ENCODE data around the gene NRTN. TPM values are rescaled to one million over a fixed set of nuclear protein-coding genes. Genes with fewer than 3 reads are reported as not detected.
"Not testable (repeated sequence)": the region's sequence is repeated elsewhere in the genome, so short reads cannot be mapped to it uniquely, and the experiment has no call there.

NRTN gene
- total RNA-seq, 2 donors from 2014 or later: 5.8 to 6.4 TPM

DNA sequence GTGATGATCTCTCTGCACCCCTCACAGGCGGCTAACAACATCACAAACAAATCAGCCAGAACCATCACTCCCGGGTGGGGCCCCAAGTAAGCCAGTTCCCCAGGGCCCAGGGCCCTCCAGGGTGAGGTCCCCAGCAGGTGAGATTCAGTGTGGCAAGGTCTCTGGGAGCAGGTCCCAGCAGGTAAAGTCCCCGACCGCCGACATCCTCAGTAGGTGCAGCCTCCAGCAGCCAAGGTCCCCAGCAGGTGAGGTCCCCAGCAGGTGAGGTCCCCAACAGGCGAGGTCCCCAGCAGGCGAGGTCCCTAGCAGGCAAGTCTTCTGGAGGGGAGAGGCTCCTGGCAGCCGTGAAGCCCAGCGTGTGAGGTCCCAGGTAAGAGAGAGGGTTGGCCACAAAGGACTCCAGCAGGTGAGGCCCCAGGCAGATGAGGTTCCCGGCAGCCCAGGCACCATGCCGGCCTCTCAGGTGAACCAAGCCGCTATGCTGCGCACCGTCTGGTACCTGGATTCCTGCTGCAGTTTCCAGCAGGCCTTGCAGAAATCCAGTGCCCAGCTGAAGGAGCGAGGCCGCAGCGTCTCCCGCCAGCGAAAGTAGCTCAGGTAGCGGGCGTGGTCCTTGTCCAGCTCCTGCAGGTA is 38.5 kb downstream of the NRTN start:
- Mint-ChIP-seq H3K4me1 (no peaks in the 10 kb centered on the region), H3K36me3 (ENCODE audit: low read depth) (no peaks in the 10 kb centered on the region), H3K4me3 (no peak overlapping the region), H3K27me3 (ENCODE audit: insufficient read depth) (peaks cover 7% of the 10 kb centered on the region), H3K27ac (no peak overlapping the region), H3K9me3 (peaks cover 8% of the 10 kb centered on the region)
- Histone ChIP-seq H3K4me1 (ENCODE audit: control insufficient read depth, insufficient read depth, low read length) (no peaks in the 10 kb centered on the region), H3K9me3 (ENCODE audit: control insufficient read depth, low read length) (no peaks in the 10 kb centered on the region), H3K4me3 (ENCODE audit: low read length) (no peak overlapping the region), H3K27ac (ENCODE audit: low read depth, low read length) (no peak overlapping the region), H3K36me3 (ENCODE audit: control insufficient read depth, insufficient read depth, low read length) (no peaks in the 10 kb centered on the region), H3K27me3 (ENCODE audit: control insufficient read depth, insufficient read depth, low read length, poor library complexity, severe bottlenecking) (no peaks in the 10 kb centered on the region), H3K9ac (ENCODE audit: extremely low read depth, low read length, poor library complexity, severe bottlenecking) (no peak overlapping the region)
- WGBS, 2 experiments (ENCODE audit: insufficient coverage in 1 of 2, insufficient read length in 1 of 2): 86 to 100% methylated on average over 5 to 16 of the region's 21 CpGs
- TF ChIP-seq CTCF (conservative IDR thresholded peaks at IDR 0.05): no peak
- DNase-seq: no peak

DNA sequence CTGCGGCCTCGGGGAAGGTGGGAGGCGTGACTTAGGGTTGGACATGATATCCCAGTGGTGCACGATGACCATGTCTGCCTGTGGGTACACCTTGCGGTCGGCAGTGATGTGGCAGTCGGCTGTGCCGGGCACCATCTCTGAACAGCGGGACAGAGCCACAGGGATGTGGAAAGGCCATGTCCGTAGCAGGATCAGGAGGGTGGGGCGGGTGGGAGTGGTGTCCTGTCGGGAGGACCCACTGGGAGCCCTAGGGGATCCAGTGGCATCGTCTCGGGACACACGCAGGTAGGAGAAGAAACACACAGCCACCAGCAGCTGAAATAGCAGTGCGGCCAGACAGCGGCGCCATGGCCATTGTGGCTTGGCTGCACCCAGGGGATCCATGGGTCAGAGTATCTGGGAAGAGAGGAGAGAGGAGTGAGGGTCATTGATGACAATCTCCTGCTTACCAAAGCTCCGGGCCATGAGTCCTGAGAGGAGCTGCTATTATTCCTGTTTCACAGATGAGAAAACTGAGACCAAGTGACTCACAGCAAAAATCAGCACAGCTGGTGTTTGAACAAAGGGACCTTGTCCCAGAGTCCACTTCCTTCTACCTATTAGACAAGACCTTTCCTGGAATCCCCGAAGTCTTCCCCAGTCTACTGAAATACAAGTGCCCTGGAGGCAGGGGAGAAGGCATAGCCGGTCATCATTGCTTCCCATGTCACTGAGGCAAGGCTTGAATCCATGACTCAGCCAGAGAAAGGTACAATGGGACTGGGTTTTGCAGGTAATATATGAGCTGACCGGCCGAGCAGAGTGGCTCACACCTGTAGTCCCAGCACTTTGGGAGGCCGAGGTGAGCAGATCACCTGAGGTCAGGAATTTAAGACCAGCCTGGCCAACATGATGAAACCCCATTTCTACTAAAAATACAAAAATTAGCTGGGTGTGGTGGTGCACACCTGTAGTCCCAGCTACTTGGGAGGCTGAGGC is 39.9 kb downstream of the NRTN start:
- Mint-ChIP-seq H3K4me3 (no peak overlapping the region), H3K4me1 (no peaks in the 10 kb centered on the region), H3K36me3 (ENCODE audit: low read depth) (no peaks in the 10 kb centered on the region), H3K27ac (no peak overlapping the region), H3K9me3 (peaks cover 8% of the 10 kb centered on the region), H3K27me3 (ENCODE audit: insufficient read depth) (peaks cover 7% of the 10 kb centered on the region)
- Histone ChIP-seq H3K9me3 (ENCODE audit: control insufficient read depth, low read length) (no peaks in the 10 kb centered on the region), H3K4me3 (ENCODE audit: low read length) (no peak overlapping the region), H3K4me1 (ENCODE audit: control insufficient read depth, insufficient read depth, low read length) (no peaks in the 10 kb centered on the region), H3K36me3 (ENCODE audit: control insufficient read depth, insufficient read depth, low read length) (no peaks in the 10 kb centered on the region), H3K27me3 (ENCODE audit: control insufficient read depth, insufficient read depth, low read length, poor library complexity, severe bottlenecking) (no peaks in the 10 kb centered on the region), H3K27ac (ENCODE audit: low read depth, low read length) (no peak overlapping the region), H3K9ac (ENCODE audit: extremely low read depth, low read length, poor library complexity, severe bottlenecking) (no peak overlapping the region)
- no peak for TF ChIP-seq CTCF (conservative IDR thresholded peaks at IDR 0.05)
- 84 to 99% methylated on average over 11 to 24 of the region's 24 CpGs for WGBS, 2 experiments (ENCODE audit: insufficient coverage in 1 of 2, insufficient read length in 1 of 2)
- DNase-seq: no peak

- not testable (repeated sequence) for H3K27ac ChIP-seq (ENCODE audit: low read depth, low read length); H3K27me3 ChIP-seq (ENCODE audit: control insufficient read depth, insufficient read depth, low read length, poor library complexity, severe bottlenecking); H3K4me1 Mint-ChIP-seq; H3K9me3 ChIP-seq (ENCODE audit: control insufficient read depth, low read length); H3K4me1 ChIP-seq (ENCODE audit: control insufficient read depth, insufficient read depth, low read length); H3K4me3 ChIP-seq (ENCODE audit: low read length); H3K27ac Mint-ChIP-seq; H3K36me3 ChIP-seq (ENCODE audit: control insufficient read depth, insufficient read depth, low read length); H3K9me3 Mint-ChIP-seq; H3K9ac ChIP-seq (ENCODE audit: extremely low read depth, low read length, poor library complexity, severe bottlenecking); H3K36me3 Mint-ChIP-seq (ENCODE audit: low read depth); H3K4me3 Mint-ChIP-seq; DNase-seq
- WGBS, 2 experiments (ENCODE audit: insufficient coverage in 1 of 2, insufficient read length in 1 of 2): 90 to 94% methylated on average over 8 to 10 of the region's 10 CpGs
- peaks cover 13% of the 10 kb centered on the region for H3K27me3 Mint-ChIP-seq (ENCODE audit: insufficient read depth)
Observed at GRCh38 chr19:5847846-5848245, 43.0 kb downstream of the NRTN start.

DNA sequence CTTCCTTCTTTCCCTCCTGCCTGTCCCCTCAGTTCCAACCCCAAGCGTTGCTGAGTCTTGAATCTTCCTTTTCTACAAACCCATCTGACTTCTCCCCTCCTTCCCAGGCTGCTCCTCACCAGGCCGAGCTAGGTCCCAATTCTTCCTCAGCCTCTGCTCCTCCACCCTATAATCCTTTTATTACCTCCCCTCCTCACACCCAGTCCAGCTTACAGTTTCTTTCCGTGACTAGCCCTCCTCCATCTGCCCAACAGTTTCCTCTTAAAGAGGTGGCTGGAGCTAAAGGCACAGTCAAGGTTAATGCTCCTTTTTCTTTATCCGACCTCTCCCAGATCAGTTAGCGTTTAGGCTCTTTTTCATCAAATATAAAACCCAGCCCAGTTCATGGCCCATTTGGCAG is 43.8 kb downstream of the NRTN start:
- DNase-seq; H3K9me3 Mint-ChIP-seq; H3K36me3 ChIP-seq (ENCODE audit: control insufficient read depth, insufficient read depth, low read length); H3K36me3 Mint-ChIP-seq (ENCODE audit: low read depth); H3K4me3 ChIP-seq (ENCODE audit: low read length); H3K4me1 Mint-ChIP-seq; H3K4me1 ChIP-seq (ENCODE audit: control insufficient read depth, insufficient read depth, low read length); H3K4me3 Mint-ChIP-seq; H3K27me3 ChIP-seq (ENCODE audit: control insufficient read depth, insufficient read depth, low read length, poor library complexity, severe bottlenecking); H3K9me3 ChIP-seq (ENCODE audit: control insufficient read depth, low read length); H3K27ac ChIP-seq (ENCODE audit: low read depth, low read length); H3K27ac Mint-ChIP-seq; H3K9ac ChIP-seq (ENCODE audit: extremely low read depth, low read length, poor library complexity, severe bottlenecking): not testable (repeated sequence)
- 90 to 93% methylated on average over 4 to 5 of the region's 5 CpGs for WGBS, 2 experiments (ENCODE audit: insufficient coverage in 1 of 2, insufficient read length in 1 of 2)
- H3K27me3 Mint-ChIP-seq (ENCODE audit: insufficient read depth): peaks cover 12% of the 10 kb centered on the region

Data from endodermal cell (in vitro differentiated cells).